ENCODE data around the gene ASCL5. TPM values are rescaled to one million over a fixed set of nuclear protein-coding genes. Genes with fewer than 3 reads are reported as not detected.

The ASCL5 gene
- total RNA-seq, 1 donor from 2014 or later = not detected

DNA sequence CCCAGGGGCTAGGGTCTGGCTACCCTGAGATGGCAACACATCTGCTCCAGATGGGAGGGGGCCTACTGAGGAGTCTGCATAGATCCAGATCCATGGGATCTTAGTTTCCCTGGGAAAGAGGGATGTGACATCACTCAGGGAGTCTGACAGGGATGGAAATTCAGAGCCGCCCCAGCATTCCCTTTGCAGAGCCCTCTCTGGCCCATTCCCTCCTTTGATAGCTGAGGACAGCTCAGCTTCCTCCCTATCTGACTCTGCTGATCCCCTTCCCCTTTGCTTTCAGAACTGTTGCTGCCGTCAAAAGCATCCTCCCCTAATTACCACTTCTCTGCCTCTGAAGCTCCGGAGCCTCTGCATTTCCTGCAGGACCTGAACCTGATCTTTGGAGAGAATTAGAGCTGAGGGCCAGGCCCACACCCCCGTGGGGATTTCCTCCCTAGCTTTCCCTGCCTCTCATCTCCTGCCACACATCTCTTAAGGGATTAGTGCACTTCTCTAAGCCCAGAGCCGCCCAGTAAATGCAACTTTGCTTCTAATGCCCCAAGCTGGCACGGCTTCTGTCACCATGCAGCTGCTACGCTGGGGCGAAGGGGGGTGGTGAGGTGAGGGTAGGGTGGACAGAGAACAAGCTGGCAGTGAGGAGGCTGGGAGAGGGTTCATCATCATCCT lies 9.5 kb upstream of the ASCL5 start:
- no peak for DNase-seq (ENCODE audit: low read depth)

DNA sequence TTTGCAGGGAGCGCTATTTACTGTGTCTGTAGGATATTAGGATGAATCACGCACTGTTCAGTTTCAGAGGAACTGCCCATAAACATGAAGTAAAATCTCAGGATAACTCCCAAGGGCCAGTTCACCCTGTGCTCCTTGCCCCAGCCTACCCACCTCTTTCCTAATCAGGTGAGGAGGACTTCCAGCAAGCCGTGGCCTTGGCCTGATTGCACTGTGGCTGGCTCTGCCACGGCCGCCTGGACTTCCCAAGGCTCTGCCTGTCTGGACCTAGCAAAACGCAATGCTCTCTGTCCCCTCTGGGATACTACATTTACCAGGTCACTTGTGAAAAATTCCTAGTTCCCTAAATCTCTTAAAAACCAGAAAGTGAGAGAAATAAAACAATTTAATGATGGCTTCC lies 7.4 kb upstream of the ASCL5 start:
- DNase-seq (ENCODE audit: low read depth) = no peak

DNA sequence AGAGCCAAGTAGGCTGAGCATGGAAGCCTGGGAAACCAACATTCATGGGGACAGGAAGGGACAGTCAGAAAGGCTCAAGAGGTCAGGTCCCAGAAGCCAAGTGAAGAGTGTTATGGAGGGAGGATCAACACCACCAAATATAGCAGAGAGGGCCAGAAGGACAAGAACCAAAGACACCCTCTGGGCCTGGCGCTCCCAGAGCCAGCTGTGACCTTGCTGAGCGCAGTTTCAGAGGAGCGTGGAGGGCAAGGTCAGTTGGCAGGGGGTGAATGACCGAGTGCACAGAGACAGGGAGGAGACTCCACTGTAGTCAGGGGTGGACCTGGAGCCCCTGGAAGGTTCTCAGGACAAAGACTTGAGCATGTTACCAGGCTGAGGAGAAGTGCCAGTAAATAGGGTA lies 4.4 kb upstream of the ASCL5 start:
- DNase-seq (ENCODE audit: low read depth) = no peak

DNA sequence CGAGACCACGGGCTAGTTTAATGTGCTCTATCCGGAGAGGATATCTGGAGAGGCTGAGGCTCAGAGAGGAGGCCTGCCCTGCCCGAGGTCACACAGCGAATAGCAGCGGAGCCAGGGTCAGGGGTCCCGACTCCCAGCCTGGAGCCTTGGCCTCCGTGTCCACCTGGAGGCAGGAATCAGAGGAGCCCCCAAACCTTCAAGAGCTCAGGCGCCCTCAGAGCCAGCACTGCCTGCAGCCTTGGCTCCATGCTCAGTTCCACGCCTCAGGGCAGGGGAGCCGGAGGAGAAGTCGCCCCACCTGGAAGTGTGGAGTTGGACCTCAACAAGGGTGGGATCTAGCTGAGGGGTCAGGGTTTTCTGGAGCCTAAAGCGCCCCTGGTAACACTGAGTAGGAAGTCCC lies 2.0 kb upstream of the ASCL5 start:
- no peak for DNase-seq (ENCODE audit: low read depth)

DNA sequence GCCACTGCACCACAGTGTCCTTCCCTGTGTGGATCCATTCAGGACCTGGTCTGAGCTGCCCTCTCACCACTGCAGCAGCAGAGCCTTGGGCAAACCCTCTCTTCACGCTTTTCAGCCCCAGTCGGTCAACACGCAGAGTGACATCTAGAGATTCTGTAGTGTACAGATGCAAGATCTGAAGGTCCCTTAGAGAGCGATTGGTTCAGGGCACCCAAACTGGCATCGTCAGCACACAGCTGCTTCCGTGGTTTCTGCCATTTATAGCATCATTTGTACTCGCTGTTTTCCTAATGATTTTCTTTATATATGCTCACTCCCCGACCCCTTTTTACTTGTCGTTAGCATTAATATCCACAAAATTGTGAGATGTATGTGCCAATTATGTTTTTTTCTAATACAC lies 1.5 kb upstream of the ASCL5 start:
- no peak for DNase-seq (ENCODE audit: low read depth)

DNA sequence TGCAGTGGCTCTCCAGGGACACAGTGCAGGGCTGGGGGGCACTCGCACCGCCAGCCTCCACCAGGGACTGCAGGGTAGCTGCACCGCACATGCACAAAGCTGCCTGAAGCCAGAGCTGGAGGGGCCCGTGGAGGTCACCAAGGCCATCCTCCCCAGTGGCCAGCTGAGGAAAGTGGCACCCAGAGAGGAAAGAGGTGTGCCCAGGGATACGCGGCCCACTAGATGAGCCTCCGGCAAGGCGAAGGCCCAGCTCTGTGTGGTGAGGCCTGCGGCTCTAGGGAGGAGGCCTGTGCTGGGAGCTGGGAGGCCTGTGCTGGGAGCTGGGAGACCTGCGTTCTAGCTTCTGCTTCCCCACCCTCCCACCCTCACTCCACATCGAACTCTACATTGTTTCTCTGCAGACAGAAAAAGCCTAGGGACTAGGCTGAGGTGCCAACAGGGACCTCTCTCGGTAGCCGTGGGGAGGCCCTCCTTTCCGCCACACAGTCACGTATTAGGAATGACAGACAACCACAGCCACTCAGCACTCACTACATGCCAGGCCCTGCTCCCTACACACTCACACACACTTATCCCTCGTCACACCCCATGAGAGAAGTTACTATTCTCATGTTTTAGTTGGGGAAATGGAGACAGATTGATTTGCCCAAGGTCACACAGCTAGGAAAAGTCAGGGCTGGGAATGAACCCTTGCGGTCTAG lies 921 bp upstream of the ASCL5 start:
- DNase-seq (ENCODE audit: low read depth) = no peak

DNA sequence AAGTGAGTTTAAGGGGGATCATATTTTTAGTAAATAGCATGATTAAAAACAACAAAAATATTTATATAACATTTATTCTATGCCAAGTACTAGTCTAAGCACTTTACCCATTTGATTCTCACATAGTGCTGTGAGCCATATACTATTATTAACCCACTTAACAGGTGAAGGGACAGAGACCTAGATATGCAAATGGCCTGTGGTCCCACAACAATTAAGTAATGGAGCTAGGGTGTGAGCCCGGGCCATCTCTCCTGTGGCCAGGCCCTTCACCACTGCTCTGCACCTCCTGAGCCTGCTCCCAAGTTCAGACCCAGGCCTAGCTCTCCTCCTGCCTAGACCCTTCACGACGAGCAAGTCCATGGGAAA lies 537 bp downstream of the ASCL5 start:
- no peak for DNase-seq (ENCODE audit: low read depth)

DNA sequence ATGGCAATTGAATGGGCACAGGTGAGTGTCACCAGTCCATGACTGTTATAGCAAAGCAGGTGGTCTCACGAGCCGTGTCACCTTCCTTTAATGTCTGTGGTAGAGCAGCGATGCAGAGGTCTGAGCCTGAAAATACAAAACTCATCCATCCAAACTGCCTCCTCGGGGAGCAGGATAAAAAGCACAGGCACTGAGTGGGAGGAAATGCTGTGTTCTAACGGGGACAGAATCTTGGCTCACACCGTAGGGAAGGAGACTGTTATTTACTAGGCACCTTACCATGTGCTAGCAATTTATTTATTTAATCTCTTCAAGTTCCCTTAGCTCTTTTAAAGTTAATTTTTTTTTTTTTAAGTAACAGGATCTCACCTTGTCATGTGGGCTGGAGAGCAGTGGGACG lies 1.2 kb downstream of the ASCL5 start:
- no peak for DNase-seq (ENCODE audit: low read depth)

DNA sequence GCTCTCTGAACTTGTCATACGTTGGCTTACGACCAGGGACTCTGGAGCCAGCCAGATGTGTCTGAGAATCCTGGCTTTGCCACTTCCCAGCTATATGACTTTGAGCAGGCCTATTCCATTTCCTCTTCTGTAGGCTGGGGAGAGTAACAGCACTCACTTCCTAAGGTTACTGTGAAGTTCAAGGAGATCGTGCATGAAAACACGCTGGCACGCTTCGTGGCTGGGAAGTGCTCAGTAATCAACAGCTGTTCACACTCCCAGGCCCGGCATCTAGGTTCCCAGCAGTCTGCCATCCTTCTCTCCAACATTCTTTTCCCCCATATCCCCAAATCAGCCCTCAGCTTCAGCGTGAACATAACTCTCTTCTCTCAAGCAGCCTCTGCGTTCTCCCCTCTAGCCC lies 2.0 kb downstream of the ASCL5 start:
- DNase-seq (ENCODE audit: low read depth) = no peak

DNA sequence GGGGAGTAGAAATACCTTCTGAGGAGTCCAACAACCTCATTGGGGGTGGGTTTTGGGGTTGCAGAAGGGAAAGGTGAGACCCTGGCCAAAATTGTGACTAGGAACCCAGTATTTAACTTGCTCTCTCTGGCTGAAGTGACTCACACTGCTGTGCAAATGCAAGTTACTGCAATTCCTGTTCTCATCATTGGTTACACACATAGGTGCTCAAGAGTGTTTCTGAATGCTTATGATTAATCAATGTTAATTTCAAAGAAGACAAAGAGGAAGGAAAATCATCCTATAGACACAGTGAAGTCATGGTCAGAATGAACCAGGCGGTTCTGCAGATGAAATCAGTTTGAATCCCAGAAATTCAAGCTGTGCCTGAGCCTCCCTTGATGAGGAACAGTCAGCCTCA lies 3.1 kb downstream of the ASCL5 start:
- DNase-seq (ENCODE audit: low read depth) = no peak

DNA sequence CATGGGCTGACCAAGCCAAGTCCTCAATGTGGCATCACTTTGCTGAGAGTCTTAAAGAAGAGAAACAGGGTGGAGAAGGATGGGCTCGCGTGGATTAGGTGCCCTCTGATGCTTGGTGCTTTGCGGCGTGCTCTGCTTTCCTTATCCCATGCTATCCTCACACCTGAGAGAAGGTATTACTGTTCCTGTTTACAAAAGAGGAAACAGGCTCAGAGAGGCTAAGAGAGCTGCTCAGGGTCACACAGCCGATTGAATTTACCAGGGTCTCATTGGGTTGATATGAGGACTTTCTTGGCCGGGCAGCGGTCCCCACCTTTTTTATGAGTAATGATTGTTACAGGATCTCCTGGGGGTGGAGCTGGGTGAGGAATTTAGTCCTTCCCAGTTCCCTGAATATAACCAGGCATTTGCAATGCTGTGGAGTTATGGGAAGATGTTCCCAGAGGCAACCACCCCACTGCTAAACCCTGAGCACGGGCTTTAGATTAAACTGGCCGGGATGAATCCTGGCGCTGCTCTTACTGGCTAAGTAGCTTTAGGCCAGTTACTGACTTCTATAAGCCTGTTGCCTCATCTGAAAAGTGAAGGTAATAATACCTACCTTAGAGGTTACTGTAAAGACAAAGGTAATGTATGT lies 4.5 kb downstream of the ASCL5 start:
- DNase-seq (ENCODE audit: low read depth) = no peak

DNA sequence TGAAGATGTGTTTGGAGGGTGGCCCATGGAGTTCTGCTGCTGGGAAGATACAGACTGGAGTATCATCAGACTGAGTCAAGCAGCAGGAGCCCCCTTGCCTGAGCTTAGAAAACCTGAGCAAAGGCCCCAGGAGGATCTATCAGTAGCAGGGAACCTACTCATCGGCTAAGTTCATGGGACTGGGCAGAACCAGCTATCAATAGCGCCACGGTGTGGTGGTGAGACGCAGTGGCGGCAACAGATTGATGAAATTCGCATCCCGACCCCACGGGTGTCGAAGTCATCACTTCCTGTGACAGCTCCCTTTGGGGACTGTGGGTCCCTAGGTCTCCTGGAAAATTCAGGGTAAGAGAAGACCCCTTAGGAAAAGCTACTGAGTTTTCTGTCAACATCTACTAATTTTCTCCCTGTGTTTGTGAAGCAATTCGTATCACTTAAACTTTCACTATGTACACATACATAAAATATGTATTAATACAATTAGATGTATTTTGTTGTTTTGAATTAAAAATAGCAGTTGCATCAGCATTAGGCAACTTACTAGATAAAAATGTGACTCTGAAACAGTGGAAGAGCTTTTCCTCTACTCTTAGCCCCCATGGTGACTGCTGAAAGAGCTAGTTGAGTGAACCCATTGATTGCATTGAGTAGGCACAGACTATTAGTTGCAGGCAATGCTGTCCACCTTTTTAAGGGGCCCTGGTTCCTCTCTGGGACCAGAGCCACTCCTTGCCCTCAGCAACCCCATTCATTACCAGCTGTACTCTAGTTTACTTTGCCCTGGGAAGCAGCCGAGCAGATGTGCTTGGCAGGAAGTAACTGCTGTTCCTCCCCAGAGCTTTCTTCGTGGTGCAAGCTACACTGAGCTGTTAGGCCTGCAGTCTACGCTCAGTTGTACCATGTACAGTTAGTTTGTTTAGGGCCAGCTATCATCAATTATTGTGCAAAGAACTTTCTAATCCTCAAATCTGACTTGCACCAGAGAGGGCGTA lies 7.5 kb downstream of the ASCL5 start:
- DNase-seq (ENCODE audit: low read depth) = peak; percentile 33

DNA sequence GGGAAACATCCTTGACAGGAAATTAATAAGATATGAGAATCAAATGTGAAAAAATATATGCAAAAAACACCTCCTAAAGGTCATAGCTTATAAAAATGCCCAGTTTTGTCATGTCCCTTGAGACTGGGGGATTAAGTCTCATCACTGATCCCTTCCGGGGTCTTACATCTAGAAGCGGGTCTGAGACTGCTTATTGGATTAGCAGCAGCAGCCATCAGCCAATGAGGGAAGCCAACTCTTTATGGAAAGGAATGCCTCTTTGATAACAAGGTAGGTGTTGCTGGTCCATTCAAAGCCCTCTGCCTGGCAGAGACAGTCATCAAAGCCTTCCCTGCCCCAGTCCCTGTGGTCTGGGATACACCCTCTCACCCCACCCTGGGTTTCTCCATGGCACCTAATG lies 10.9 kb downstream of the ASCL5 start:
- DNase-seq (ENCODE audit: low read depth) = no peak

DNA sequence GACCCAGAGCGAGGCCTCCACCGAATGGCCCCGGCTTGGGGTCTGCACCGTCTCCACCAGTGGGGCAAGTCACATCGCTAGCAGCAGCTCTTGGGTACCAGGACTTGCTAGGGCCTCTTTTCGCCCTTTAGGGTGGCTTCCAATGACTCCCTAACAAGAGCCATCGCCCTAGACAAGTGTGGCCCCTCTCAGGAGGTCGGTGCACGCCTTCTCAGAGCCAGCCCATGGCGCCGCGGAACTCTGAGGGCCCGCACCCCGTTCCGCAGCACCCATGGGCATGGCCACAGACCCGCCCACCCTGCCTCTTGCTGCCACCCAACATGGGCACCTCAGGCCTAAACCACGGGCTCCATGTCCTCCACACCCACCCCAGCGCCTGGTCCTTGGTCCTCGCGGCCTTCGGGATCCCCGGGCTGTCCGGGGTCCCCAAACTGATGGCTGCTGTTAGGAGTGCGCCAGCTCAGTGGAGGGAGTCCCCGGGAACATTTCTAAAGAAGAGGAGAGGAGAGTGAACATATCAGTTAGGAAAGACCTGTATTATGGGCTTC lies 11.5 kb downstream of the ASCL5 start:
- no peak for DNase-seq (ENCODE audit: low read depth)

DNA sequence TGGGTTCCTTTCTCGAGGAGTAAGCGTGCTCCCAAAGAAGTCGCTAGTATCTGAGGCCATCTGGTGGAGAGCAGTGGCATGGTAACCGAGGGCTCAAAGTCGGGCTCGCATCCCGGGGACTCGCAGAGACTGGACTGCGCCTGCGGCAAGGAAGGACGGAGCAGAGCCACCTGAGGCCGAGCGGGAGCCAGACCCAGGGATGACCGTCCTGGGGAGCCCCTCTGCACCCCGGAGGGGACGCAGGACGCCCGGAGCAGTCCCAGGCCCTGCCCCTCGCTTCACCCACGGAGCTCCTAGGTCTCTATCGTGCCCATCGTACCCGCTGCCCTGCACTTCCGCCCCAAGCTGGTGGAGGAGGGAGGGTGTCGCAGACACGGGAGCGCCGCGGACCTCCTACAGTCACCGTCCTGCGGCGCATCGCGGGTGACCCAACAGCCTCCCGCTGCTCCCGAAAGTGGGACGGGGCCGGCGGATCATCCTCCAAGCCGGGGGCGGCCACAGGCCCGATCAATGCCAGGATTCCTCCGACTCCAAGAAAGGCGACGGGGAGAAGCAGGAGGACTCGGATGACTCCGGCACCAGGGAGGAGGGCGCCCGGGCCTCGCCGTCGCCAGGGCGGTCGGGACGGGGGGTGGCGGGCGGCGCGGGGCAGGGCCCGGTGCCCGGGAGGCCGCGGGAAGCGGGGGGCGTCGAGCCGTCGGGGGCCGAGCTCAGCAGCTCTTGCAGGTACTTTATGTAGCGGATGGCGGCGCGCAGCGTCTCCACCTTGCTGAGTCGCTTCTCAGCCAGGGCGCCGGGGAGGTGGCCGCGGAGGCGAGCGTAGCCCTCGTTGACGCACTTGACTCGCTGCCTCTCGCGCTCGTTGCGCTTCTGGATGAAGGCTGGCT lies 12.5 kb downstream of the ASCL5 start:
- peak; percentile 76 for DNase-seq (ENCODE audit: low read depth)

DNA sequence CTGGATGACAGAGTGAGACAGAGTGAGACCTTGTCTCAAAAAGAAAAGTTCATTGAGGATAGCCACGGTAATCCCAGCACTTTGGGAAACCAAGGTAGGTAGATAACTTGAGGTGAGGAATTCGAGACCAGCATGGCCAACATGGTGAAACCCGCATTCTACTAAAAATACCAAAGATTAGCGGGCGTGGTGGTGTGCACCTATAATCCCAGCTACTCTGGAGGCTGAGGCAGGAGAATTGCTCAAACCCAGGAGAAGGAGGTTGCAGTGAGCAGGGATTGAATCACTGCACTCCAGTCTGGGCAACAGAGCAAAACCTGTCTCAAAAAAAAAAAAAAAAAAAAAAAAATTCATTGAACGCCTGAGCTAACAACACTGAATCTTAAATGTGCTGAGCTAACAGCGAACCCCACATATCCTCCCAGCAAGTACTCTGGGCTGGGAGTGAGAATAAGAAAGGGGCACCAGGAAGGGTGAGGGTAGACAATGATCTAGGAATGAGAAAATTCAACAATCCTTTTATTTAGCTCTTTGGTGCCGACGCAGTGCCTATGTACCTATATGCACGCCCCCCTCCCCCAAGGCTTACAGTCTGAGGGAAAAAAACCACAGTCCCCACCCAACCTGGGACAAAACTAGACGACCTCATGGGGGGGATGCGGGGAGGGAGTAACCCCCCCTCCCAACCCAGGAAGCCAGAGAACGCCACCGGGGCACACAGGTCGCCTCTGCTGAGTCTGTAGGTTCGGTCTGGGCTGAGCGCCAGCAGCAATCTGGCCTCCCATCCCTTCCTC lies 13.3 kb downstream of the ASCL5 start:
- DNase-seq (ENCODE audit: low read depth) = no peak

DNA sequence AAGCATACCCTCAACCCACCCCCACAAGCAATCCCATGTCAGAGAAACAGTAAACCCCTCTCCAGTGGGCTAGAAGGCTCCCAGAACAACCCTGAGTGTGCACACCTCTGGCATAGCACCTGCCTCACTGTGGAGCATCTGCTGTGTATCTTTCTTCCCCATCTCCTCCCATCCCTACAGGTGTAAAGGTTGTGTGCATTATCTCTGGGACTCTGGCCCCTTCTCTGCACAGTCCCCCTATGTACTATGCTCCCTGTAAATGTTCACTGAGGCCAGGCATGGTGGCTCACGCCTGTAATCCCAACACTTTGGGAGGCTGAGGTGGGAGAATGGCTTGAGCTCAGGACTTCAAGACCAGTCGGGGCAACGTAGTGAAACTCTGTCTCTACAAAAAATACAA lies 14.1 kb downstream of the ASCL5 start:
- DNase-seq (ENCODE audit: low read depth) = no peak

DNA sequence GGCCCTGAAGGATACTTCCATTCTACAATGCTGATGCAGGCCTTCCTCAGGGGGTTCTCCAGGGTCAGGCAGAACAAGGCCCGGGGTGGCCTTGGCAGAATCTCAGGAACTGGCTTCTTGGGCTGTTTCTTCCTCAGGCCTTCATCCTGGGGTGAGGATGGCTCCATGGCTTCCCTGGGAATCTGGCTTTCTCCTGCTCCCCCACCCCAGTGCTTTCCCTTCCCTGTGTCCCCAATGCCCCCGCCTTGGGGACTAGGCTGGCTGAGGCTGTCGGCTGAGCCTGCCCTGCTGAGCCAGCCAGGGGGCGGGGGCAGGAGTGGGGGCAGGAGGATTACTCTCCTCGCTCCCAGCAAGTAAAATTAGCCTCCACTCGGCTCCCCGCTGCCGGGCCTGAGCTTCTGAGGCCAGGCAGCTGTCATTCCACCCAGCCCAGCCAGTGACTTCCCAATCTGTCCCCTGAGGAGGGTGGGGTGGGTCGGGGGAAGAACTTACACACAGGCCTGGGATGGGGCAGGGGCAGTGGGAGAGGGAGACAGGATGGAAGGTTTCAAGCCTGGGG lies 14.7 kb downstream of the ASCL5 start, which contains the start of gene CACNA1S:
CACNA1S (minus strand) TSS at position 254 of the 559 bp plus-strand sequence; CDS start at position 167, 87 bp downstream.
- no peak for DNase-seq (ENCODE audit: low read depth)

DNA sequence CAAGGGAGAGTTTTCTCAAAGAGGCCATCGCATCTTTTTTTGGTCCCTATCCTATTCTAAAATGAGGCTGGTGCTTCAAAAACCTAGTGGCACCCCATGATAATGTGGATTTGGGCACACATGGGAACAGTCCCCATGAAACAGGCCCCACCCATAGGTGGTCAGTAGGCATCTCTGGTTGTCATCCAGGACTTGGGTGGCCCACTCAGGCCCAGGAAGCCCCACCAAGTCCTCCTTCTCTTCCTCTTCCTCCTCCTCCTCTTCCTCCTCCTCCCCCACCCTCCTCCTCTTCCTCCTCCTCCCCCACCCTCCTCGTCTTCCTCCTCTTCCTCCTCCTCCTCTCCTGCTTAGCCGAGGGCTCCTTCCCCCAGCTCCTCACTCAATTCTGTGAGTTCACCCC lies 15.3 kb downstream of the ASCL5 start:
- DNase-seq (ENCODE audit: low read depth) = no peak

DNA sequence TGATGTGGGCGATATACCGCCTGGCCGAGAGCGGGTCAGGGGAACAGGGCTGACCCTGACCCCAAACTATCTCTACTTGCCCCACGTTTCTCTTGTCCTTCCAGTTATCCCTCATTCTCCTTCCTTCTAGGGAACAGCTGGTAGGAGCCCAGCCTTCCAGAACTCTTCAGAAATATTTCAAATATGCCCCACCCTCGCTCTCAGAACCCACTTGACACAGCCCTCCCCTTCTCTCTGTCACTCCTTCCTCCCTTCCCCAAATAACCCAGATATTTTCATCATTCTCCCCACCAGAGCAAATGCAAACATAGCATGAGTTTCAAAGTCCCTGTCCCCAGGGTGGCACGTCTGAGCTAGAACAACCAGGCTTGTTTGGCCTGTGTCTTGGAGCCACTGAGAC lies 15.8 kb downstream of the ASCL5 start:
- DNase-seq (ENCODE audit: low read depth) = no peak

All from renal cortical epithelial cell (primary cell).